IMR-90 (cell line): ENCODE measurements around the gene SNAP29. TPM values are rescaled to one million over a fixed set of nuclear protein-coding genes. Genes with fewer than 3 reads are reported as not detected.
A peak's percentile ranks its signal among the peaks of the same experiment; 100 is the strongest.

ENCODE experiments used
- ATAC-seq: fragments of 200-7000 bp; cut with Tn5 transposase; 2 replicates; pipeline ENCODE4 v1.9.1; 2020; ENCODE audit warnings: low read depth, mild to moderate bottlenecking, moderate library complexity
- BruUV-seq: library from RNA; stranded (reverse); fragments of 400-500 nt; replicated peaks from 2 replicates; lab custom pipeline; 2021; lab: Mats Ljungman, UMichigan
- CTCF ChIA-PET: fragments of 300-600 bp; formaldehyde crosslinking; extraction: SDS; loops from one replicate; lab custom pipeline; 2021; ENCODE audit warnings: antibody characterized with exemption; lab: Yijun Ruan, JAX
- POLR2A ChIA-PET: fragments of 300-600 bp; sonication (Branson Sonifier 250); formaldehyde crosslinking; loops from one replicate; lab custom pipeline; 2022; ENCODE audit warnings: antibody characterized with exemption; ENCODE audit not compliant: unreplicated experiment; lab: Charles Lee
- DNase-seq: peaks from one replicate; pipeline ENCODE4 v3.0.0; 2013
- H2AFZ ChIP-seq: replicated peaks from 2 replicates; pipeline ENCODE3; 2013; ENCODE audit warnings: low read length, mild to moderate bottlenecking; ENCODE audit not compliant: poor library complexity
- H2AK5ac ChIP-seq: 2 replicates; pipeline ENCODE4 v1.6.1; 2013; ENCODE audit warnings: low read depth, low read length, inconsistent platforms
- H2AK9ac ChIP-seq: replicated peaks from 2 replicates; pipeline ENCODE3; 2013; ENCODE audit warnings: mild to moderate bottlenecking, low read depth, low read length, moderate library complexity; ENCODE audit not compliant: poor library complexity
- H2BK120ac ChIP-seq: 2 replicates; pipeline ENCODE4 v1.6.1; 2013; ENCODE audit warnings: low read depth, low read length, inconsistent platforms
- H2BK15ac ChIP-seq: 3 replicates; pipeline ENCODE4 v1.6.1; 2013; ENCODE audit warnings: low read depth, low read length, inconsistent platforms
- H2BK20ac ChIP-seq: 2 replicates; pipeline ENCODE4 v1.6.1; 2013; ENCODE audit warnings: low read depth, mild to moderate bottlenecking, inconsistent platforms, low read length, moderate library complexity
- H2BK5ac ChIP-seq: 2 replicates; pipeline ENCODE4 v1.6.1; 2013; ENCODE audit warnings: mild to moderate bottlenecking, low read depth, low read length, inconsistent platforms; ENCODE audit not compliant: poor library complexity, severe bottlenecking
- H3K14ac ChIP-seq: replicated peaks from 2 replicates; pipeline ENCODE4 v1.6.1; 2013; ENCODE audit warnings: low read depth, low read length, inconsistent platforms
- H3K18ac ChIP-seq: 2 replicates; pipeline ENCODE4 v1.6.1; 2013; ENCODE audit warnings: low read depth, low read length, control low read depth
- H3K23ac ChIP-seq: 2 replicates; pipeline ENCODE4 v1.6.1; 2013; ENCODE audit warnings: low read depth, low read length, inconsistent platforms
- H3K27ac ChIP-seq: 2 replicates; pipeline ENCODE4 v1.5.1; 2013; ENCODE audit warnings: mild to moderate bottlenecking, control low read depth, low read length; ENCODE audit not compliant: insufficient read depth
- H3K27me3 ChIP-seq: 2 replicates; pipeline ENCODE4 v1.6.1; 2013; ENCODE audit warnings: low read length; ENCODE audit not compliant: control insufficient read depth, insufficient read depth
- H3K36me3 ChIP-seq: 2 replicates; pipeline ENCODE4 v1.6.1; 2013; ENCODE audit warnings: low read length, mixed read lengths; ENCODE audit not compliant: control insufficient read depth, insufficient read depth
- H3K4ac ChIP-seq: 2 replicates; pipeline ENCODE4 v1.6.1; 2013; ENCODE audit warnings: low read depth, low read length, inconsistent platforms
- H3K4me1 ChIP-seq: 2 replicates; pipeline ENCODE4 v1.6.1; 2013; ENCODE audit warnings: low read length, mixed read lengths; ENCODE audit not compliant: control insufficient read depth, insufficient read depth
- H3K4me2 ChIP-seq: 2 replicates; pipeline ENCODE4 v1.6.1; 2013; ENCODE audit warnings: low read depth, mild to moderate bottlenecking, control low read depth, low read length, moderate library complexity
- H3K4me3 ChIP-seq: 2 replicates; pipeline ENCODE4 v1.5.1; 2013; ENCODE audit warnings: low read depth, mild to moderate bottlenecking, control low read depth, low read length, moderate library complexity; ENCODE audit not compliant: insufficient read depth
- H3K56ac ChIP-seq: 2 replicates; pipeline ENCODE4 v1.6.1; 2013; ENCODE audit warnings: low read length, inconsistent platforms; ENCODE audit not compliant: insufficient read depth; ENCODE audit errors: extremely low read depth
- H3K79me1 ChIP-seq, 2 experiments: 2 replicates each; pipeline ENCODE4 v1.6.1; 2013; ENCODE audit warnings: low read length in 2 of 2, inconsistent platforms in 1 of 2, low read depth in 1 of 2
- H3K9ac ChIP-seq: 2 replicates; pipeline ENCODE4 v1.6.1; 2013; ENCODE audit warnings: low read depth, low read length, control low read depth
- H3K9me1 ChIP-seq: 2 replicates; pipeline ENCODE4 v1.6.1; 2013; ENCODE audit warnings: low read length, inconsistent platforms; ENCODE audit not compliant: insufficient read depth
- H3K9me3 ChIP-seq: 2 replicates; pipeline ENCODE4 v1.6.1; 2013; ENCODE audit warnings: low read length; ENCODE audit not compliant: control insufficient read depth, insufficient read depth
- H4K20me1 ChIP-seq: 2 replicates; pipeline ENCODE4 v1.6.1; 2013; ENCODE audit warnings: low read length, inconsistent platforms; ENCODE audit not compliant: insufficient read depth
- H4K5ac ChIP-seq: 2 replicates; pipeline ENCODE4 v1.6.1; 2013; ENCODE audit warnings: mild to moderate bottlenecking, low read depth, low read length, control low read depth
- H4K8ac ChIP-seq, 2 experiments: 2 replicates each; pipeline ENCODE4 v1.6.1; 2013; ENCODE audit warnings: low read depth in 2 of 2, low read length in 2 of 2, control low read depth in 1 of 2, inconsistent platforms in 1 of 2
- H4K91ac ChIP-seq: 2 replicates; pipeline ENCODE4 v1.6.1; 2013; ENCODE audit warnings: low read depth, low read length, inconsistent platforms; ENCODE audit not compliant: insufficient read depth
- BHLHE40 ChIP-seq: fragments of 150-350 bp; IDR thresholded peaks from 2 replicates; pipeline ENCODE4 v1.6.1; 2016; ENCODE audit warnings: mild to moderate bottlenecking, low read depth, low read length
- CTCF ChIP-seq: conservative IDR thresholded peaks from 2 replicates; pipeline ENCODE4 v1.5.1; 2012; ENCODE audit warnings: mild to moderate bottlenecking, low read depth, low read length, improper control_type of control experiment
- MAZ ChIP-seq: IDR thresholded peaks from 2 replicates; pipeline ENCODE4 v1.6.1; 2012; ENCODE audit warnings: low read depth, mild to moderate bottlenecking, low read length, improper control_type of control experiment, moderate library complexity, borderline replicate concordance
- MXI1 ChIP-seq: IDR thresholded peaks from 2 replicates; pipeline ENCODE4 v1.6.1; 2012; ENCODE audit warnings: low read depth, mild to moderate bottlenecking, low read length, moderate library complexity, borderline replicate concordance
- RAD21 ChIP-seq: IDR thresholded peaks from 2 replicates; pipeline ENCODE4 v1.6.1; 2012; ENCODE audit warnings: low read length, improper control_type of control experiment
- WGBS, 2 experiments: methylation state at CpG; one replicate each; pipeline versions ENCODE4 v1.1.5 to v1.1.7; 2013; ENCODE audit warnings: missing lambda C conversion rate in 2 of 2; ENCODE audit not compliant: insufficient read length in 1 of 2; ENCODE audit errors: extremely low coverage in 2 of 2; 5-methylcytosine and 5-hydroxymethylcytosine counted together
- dilution Hi-C: fragments of 300-500 bp; cut with HindIII; formaldehyde crosslinking; loops from one replicate; pipeline ENCODE4 v1.14.3; 2018; ENCODE audit warnings: low sequenced_read_pairs; ENCODE audit not compliant: unreplicated experiment
- in situ Hi-C: fragments of 300-500 bp; cut with MboI; formaldehyde crosslinking; loops from 3 replicates; pipeline ENCODE4 v1.14.3; 2019; ENCODE audit warnings: low sequenced_read_pairs, inconsistent platforms, mixed read lengths
- intact Hi-C: fragments of 100-400 bp; cut with micrococcal nuclease; formaldehyde crosslinking; loops from 2 replicates; pipeline ENCODE4 v1.10.0; 2022
- polyA plus RNA-seq, 3 experiments: library from polyadenylated mRNA; depleted of rRNA; stranded (reverse); fragments of >200 nt; gene quantifications; 2 replicates each; pipeline ENCODE4 v1.2.3, GENCODE V29; 2012; ENCODE audit warnings: low replicate concordance in 1 of 3
- total RNA-seq: library from RNA; depleted of rRNA; stranded (reverse); fragments of >200 nt; gene quantifications from 2 replicates; pipeline ENCODE4 v1.2.3, GENCODE V29; 2012

The SNAP29 gene
- total and polyA plus RNA-seq, 2 of the 4 experiments (the other 2 are of a cell fraction) = 10.6 to 29.5 TPM

DNA sequence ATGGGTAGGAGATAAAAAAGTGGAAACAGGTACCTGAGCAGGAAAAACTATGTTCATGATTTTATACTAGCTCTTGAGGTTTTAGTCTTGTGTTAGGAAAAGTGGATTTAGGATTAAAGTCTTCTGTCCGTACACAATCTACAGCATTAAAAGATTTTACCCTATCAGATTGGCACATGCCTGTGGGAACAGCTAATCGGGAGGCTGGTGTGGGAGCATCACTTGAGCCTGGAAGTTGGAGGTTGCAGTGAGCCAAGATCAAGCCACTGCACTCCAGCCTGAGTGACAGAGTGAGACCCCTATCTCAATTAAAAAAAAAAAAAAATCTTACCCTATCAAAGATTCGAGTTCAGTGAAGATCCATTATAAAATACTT lies 46.2 kb downstream of the SNAP29 start:
- Histone ChIP-seq H2AFZ (no peak overlapping the region), H4K8ac (peak overlapping the region in 1 of 2 experiments; percentile 13; a peak in 1 of 4 replicates), H3K18ac (peak overlapping the region; percentile 67), H3K9ac (no peak overlapping the region), H3K9me1 (0 out of 2 replicates have a peak, but pooled peaks cover 10% of the 10 kb centered on the region), H3K27ac (peak overlapping the region; percentile 48; the same call in 1 of the 2 replicates), H2AK5ac (no peak overlapping the region), H2BK5ac (peak overlapping the region; percentile 33), H2BK15ac (0 out of 3 replicates have a peak overlapping the region, but pooled peaks have one; percentile 23), H3K27me3 (no peaks in the 10 kb centered on the region), H4K20me1 (no peaks in the 10 kb centered on the region), H3K14ac (no peak overlapping the region; the same call in 1 of the 2 replicates), H3K9me3 (no peaks in the 10 kb centered on the region), H4K91ac (no peak overlapping the region; the same call in 1 of the 2 replicates), H3K36me3 (no peaks in the 10 kb centered on the region), H3K56ac (no peak overlapping the region), H4K5ac (0 out of 2 replicates have a peak overlapping the region, but pooled peaks have one; percentile 15), H3K4me1 (peaks cover 10% of the 10 kb centered on the region), H2BK20ac (peak overlapping the region; percentile 24; the same call in 1 of the 2 replicates), H3K4me3 (no peak overlapping the region), H2AK9ac (no peak overlapping the region), H3K4ac (peak overlapping the region; percentile 35; the same call in 1 of the 2 replicates), H2BK120ac (peak overlapping the region; percentile 48; the same call in 1 of the 2 replicates), H3K23ac (no peak overlapping the region), H3K4me2 (no peak overlapping the region; the same call in 1 of the 2 replicates), H3K79me1 (0 out of 4 replicates have a peak, but pooled peaks cover 0 to 2% of the 10 kb centered on the region in 2 experiments)
- peak; percentile 10; the same call in 1 of the 2 replicates for ATAC-seq
- dilution Hi-C loops = no loop called here
- CTCF ChIA-PET = interaction anchor here (0.6 to 2.0 kb wide), 3 partner anchors 12 to 39 kb away, joined by 4 to 9 read pairs (median 7); partner anchors contain the start of gene CRKL
- no peak for DNase-seq
- BruUV-seq = no TSS peak
- WGBS, 2 experiments = no CpG with 5 or more reads among the region's 3 CpGs
- POLR2A ChIA-PET = no interaction called here
- TF ChIP-seq CTCF = no peak
- TF ChIP-seq MAZ = no peak
- TF ChIP-seq MXI1 = no peak
- TF ChIP-seq RAD21 = no peak
- no peak for TF ChIP-seq BHLHE40
- in situ Hi-C loops = no loop called here
- intact Hi-C loops = no loop called here
